ENCODE data around the gene CIC.

DNA sequence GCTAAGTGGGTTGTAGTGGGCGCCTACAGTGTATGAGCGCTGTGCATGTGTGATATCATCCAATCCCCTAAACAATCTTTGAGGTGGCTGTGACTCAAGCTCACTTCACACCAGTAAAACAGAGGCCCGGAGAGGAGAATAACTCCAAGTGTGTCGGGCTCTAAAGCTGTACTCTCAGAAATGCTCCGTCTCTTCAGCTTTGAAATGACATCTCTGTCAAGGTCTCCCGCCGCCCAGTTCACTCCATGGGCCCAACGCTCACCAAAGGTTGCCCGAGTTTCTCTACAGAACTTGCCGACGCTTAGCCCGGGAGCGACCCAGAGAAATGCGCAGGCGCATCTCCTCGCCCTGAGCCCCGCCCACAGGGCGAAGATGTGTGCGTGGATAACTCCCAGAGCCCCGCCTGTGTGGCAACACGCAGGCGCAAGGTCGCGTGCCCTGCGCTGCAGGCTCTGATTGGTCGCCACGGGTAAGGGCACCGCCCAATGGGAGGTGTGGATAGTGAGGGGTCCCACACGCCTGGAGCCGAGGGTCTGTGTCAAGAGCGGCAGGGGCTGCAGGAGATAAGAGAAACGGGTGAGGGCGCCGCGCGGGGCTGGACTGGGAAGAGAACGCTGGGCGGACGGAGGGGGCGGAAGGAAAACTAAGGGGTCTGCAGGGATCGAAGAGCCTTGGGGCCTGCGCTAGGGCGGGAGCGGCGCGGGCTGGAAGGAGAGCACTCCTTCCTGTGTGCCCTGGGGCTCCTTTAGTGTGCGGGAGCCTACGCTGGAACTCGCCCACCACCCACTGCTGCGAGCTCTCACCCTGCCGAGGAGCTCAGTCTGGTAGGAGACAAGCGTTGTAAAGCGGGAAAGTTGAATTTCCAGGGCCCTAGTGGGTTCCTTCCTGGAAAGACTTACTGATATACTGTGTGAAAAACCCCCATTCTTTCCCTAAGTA is 49.0 kb upstream of the CIC start, which contains the start of gene ZNF526:
- TF ChIP-seq, protein P1, sequence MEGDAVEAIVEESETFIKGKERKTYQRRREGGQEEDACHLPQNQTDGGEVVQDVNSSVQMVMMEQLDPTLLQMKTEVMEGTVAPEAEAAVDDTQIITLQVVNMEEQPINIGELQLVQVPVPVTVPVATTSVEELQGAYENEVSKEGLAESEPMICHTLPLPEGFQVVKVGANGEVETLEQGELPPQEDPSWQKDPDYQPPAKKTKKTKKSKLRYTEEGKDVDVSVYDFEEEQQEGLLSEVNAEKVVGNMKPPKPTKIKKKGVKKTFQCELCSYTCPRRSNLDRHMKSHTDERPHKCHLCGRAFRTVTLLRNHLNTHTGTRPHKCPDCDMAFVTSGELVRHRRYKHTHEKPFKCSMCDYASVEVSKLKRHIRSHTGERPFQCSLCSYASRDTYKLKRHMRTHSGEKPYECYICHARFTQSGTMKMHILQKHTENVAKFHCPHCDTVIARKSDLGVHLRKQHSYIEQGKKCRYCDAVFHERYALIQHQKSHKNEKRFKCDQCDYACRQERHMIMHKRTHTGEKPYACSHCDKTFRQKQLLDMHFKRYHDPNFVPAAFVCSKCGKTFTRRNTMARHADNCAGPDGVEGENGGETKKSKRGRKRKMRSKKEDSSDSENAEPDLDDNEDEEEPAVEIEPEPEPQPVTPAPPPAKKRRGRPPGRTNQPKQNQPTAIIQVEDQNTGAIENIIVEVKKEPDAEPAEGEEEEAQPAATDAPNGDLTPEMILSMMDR (IDR thresholded peaks at IDR 0.05; ENCODE audit: insufficient read depth, low read length, poor library complexity, severe bottlenecking) = no peak
- TF ChIP-seq EZH2phosphoT487 (conservative IDR thresholded peaks at IDR 0.05; ENCODE audit: low read length) = no peak
